HCT116 (cell line): ENCODE results near the gene FCN1. TPM values are rescaled to one million over a fixed set of nuclear protein-coding genes. Genes with fewer than 3 reads are reported as not detected.

ENCODE experiments used
- ATAC-seq: fragments of 200-7000 bp; cut with Tn5 transposase; 2 replicates; pipeline ENCODE4 v1.9.1; 2020; ENCODE audit warnings: mild to moderate bottlenecking, moderate library complexity
- BruUV-seq: library from RNA; stranded (reverse); fragments of 400-500 nt; replicated peaks from 2 replicates; lab custom pipeline; 2021; lab: Mats Ljungman, UMichigan
- CTCF ChIA-PET: fragments of 300-600 bp; sonication (Branson Sonifier 250); formaldehyde crosslinking; loops from one replicate; lab custom pipeline; 2021; ENCODE audit warnings: antibody characterized with exemption; lab: Charles Lee
- POLR2A ChIA-PET: fragments of 300-600, 350-600 bp; sonication (Branson Sonifier 250); formaldehyde crosslinking; loops from one replicate; lab custom pipeline; 2021; ENCODE audit warnings: antibody characterized with exemption; lab: Charles Lee
- RAD21 ChIA-PET, 2 experiments: fragments of 300-600 bp; sonication (Branson Sonifier 250); formaldehyde crosslinking; loops; one replicate each; lab custom pipeline; 2023; ENCODE audit warnings: low total read pairs in 2 of 2; ENCODE audit not compliant: uncharacterized antibody in 2 of 2, unreplicated experiment in 2 of 2, low non-redundant PET in 1 of 2; lab: Charles Lee
- DNase-seq: peaks from one replicate; pipeline ENCODE4 v3.0.0-alpha.2; 2010; ENCODE audit warnings: low read depth, low spot score
- H2AFZ ChIP-seq: fragments of 200-600 bp; shearing (Covaris generic), sonication (generic); 2 replicates; pipeline ENCODE4 v1.6.1; 2017; ENCODE audit warnings: low read depth, mixed run types, mixed read lengths, antibody characterized with exemption, low read length; ENCODE audit not compliant: poor library complexity, severe bottlenecking
- H3K27ac ChIP-seq: 2 replicates; pipeline ENCODE4 v1.5.1; 2012; ENCODE audit warnings: low read depth, low read length
- H3K27me3 ChIP-seq: fragments of 200-600 bp; sonication (generic); 2 replicates; pipeline ENCODE4 v1.6.1; 2016; ENCODE audit warnings: mixed run types, low read length, mixed read lengths; ENCODE audit not compliant: insufficient read depth
- H3K36me3 ChIP-seq, 2 experiments: fragments of 200-500 bp in 1 of 2; fragments of 200-600 bp in 1 of 2; sonication (Bioruptor generic) in 1 of 2; sonication (generic) in 1 of 2; 2 replicates each; pipeline versions ENCODE4 v1.5.1 to v1.6.1; 2014 to 2016; ENCODE audit warnings: low read length in 2 of 2, inconsistent platforms in 1 of 2, mixed read lengths in 1 of 2, mixed run types in 1 of 2; ENCODE audit not compliant: insufficient read depth in 2 of 2, control insufficient read depth in 1 of 2
- H3K4me1 ChIP-seq, 2 experiments: fragments of 200-600 bp in 1 of 2; sonication (generic) in 1 of 2; 2 replicates each; pipeline versions ENCODE4 v1.5.1 to v1.6.1; 2012 to 2017; ENCODE audit warnings: low read length in 2 of 2, inconsistent platforms in 1 of 2, mild to moderate bottlenecking in 1 of 2, mixed read lengths in 1 of 2, mixed run types in 1 of 2, moderate library complexity in 1 of 2; ENCODE audit not compliant: insufficient read depth in 2 of 2, control insufficient read depth in 1 of 2
- H3K4me2 ChIP-seq: fragments of 200-600 bp; sonication (generic); 2 replicates; pipeline ENCODE4 v1.6.1; 2017; ENCODE audit warnings: mixed run types, low read length, mixed read lengths
- H3K4me3 ChIP-seq, 2 experiments: fragments of 200-600 bp in 1 of 2; sonication (generic) in 1 of 2; replicated peaks in 1 of 2; 2 replicates each; pipeline ENCODE4 v1.5.1; 2011 to 2016; ENCODE audit warnings: low read length in 2 of 2, control low read depth in 1 of 2, low read depth in 1 of 2, mild to moderate bottlenecking in 1 of 2, mixed read lengths in 1 of 2, mixed run types in 1 of 2
- H3K79me2 ChIP-seq: fragments of 200-600 bp; sonication (generic); 2 replicates; pipeline ENCODE4 v1.6.1; 2017; ENCODE audit warnings: mild to moderate bottlenecking, mixed run types, low read length, moderate library complexity, mixed read lengths; ENCODE audit not compliant: insufficient read depth
- H3K9ac ChIP-seq: fragments of 200-600 bp; sonication (generic); 2 replicates; pipeline ENCODE4 v1.6.1; 2016; ENCODE audit warnings: low read length, mixed read lengths
- H3K9me2 ChIP-seq: fragments of 200-600 bp; sonication (generic), shearing (Covaris generic); 2 replicates; pipeline ENCODE4 v1.6.1; 2017; ENCODE audit warnings: mixed run types, mild to moderate bottlenecking, moderate library complexity; ENCODE audit not compliant: insufficient read depth
- H3K9me3 ChIP-seq, 2 experiments: fragments of 200-500 bp in 1 of 2; fragments of 200-600 bp in 1 of 2; sonication (Bioruptor generic) in 1 of 2; sonication (generic) in 1 of 2; 2 replicates each; pipeline ENCODE4 v1.6.1; 2014 to 2017; ENCODE audit warnings: low read length in 2 of 2, mixed read lengths in 2 of 2, inconsistent platforms in 1 of 2, low read depth in 1 of 2, mild to moderate bottlenecking in 1 of 2, mixed run types in 1 of 2, moderate library complexity in 1 of 2; ENCODE audit not compliant: control insufficient read depth in 1 of 2, insufficient read depth in 1 of 2
- H4K20me1 ChIP-seq: fragments of 200-600 bp; sonication (generic), shearing (Covaris generic); 2 replicates; pipeline ENCODE4 v1.6.1; 2017; ENCODE audit warnings: mixed run types, mild to moderate bottlenecking, moderate library complexity; ENCODE audit not compliant: insufficient read depth
- CBX3 ChIP-seq: IDR thresholded peaks from 2 replicates; pipeline ENCODE4 v1.6.1; 2012; ENCODE audit warnings: low read depth
- EGR1 ChIP-seq: IDR thresholded peaks from 2 replicates; pipeline ENCODE4 v1.6.1; 2012; ENCODE audit warnings: low read depth
- ELF1 ChIP-seq: IDR thresholded peaks from 2 replicates; pipeline ENCODE4 v1.6.1; 2012; ENCODE audit warnings: low read depth, borderline replicate concordance
- POLR2AphosphoS5 ChIP-seq: IDR thresholded peaks from 2 replicates; pipeline ENCODE4 v1.6.1; 2011; ENCODE audit warnings: mild to moderate bottlenecking, low read depth, low read length, moderate library complexity
- SIN3A ChIP-seq: IDR thresholded peaks from 2 replicates; pipeline ENCODE4 v1.6.1; 2012; ENCODE audit warnings: low read depth
- SRF ChIP-seq: IDR thresholded peaks from 2 replicates; pipeline ENCODE4 v1.6.1; 2012; ENCODE audit warnings: low read depth
- YY1 ChIP-seq: IDR thresholded peaks from 2 replicates; pipeline ENCODE4 v1.6.1; 2011; ENCODE audit warnings: low read length, low read depth, moderate library complexity, mild to moderate bottlenecking; ENCODE audit not compliant: insufficient replicate concordance; ENCODE audit errors: extremely low read depth
- ZFX ChIP-seq: fragments of 450-650 bp; IDR thresholded peaks from 2 replicates; pipeline ENCODE4 v1.6.1; 2017
- ZNF274 ChIP-seq: fragments of 200-500 bp; sonication (Bioruptor generic); IDR thresholded peaks from 2 replicates; pipeline ENCODE4 v1.6.1; 2014; ENCODE audit warnings: mild to moderate bottlenecking, low read depth, low read length, inconsistent platforms
- intact Hi-C: fragments of 100-400 bp; cut with micrococcal nuclease; formaldehyde crosslinking; loops from 2 replicates; pipeline ENCODE4 v1.10.0; 2022
- total RNA-seq: library from RNA; stranded (reverse); gene quantifications from one replicate; pipeline ENCODE4 v1.2.1, GENCODE V29; 2021; ENCODE audit not compliant: unreplicated experiment
- TF ChIP-seq, protein P1 (sequence below), 3 experiments: fragments of 200-600 bp in 1 of 3; sonication (generic) in 1 of 3; IDR thresholded peaks in 2 of 3; conservative IDR thresholded peaks in 1 of 3; 2 replicates each; pipeline ENCODE4 v1.5.1; 2012 to 2017; ENCODE audit warnings: low read depth in 2 of 3, low read length in 2 of 3, antibody characterized with exemption in 1 of 3, borderline replicate concordance in 1 of 3, control low read depth in 1 of 3, mild to moderate bottlenecking in 1 of 3, mixed read lengths in 1 of 3, mixed run types in 1 of 3, moderate library complexity in 1 of 3; ENCODE audit not compliant: insufficient read depth in 1 of 3
- TF ChIP-seq, protein P2 (sequence below): IDR thresholded peaks from 2 replicates; pipeline ENCODE4 v1.6.1; 2012

FCN1 gene
- total RNA-seq, 1 experiment from 2014 or later = not detected

DNA sequence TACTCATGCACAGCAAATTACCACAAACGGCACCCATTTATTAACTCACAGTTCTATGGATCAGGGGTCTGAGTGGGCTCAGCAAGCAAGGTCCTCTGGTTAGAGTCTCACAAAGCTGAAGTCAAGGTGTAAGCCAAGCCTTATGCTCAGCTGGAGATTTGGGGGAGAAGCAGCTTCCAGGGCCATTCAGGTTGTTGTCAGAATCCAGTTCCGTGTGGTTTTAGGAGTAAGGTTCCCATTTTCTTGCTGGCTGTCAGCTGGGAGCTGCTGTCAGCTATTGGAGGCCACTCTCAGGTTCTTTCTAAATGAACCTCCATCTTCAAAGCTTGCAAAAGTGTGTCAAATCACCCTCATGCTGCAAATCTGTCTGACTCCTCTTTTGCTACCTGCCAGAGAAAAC, 19.4 kb downstream of the FCN1 start:
- Histone ChIP-seq H3K9me2 (no peaks in the 10 kb centered on the region), H3K9ac (no peak overlapping the region), H2AFZ (no peak overlapping the region), H3K27ac (no peak overlapping the region), H3K4me3 (no peak overlapping the region), H3K4me2 (no peak overlapping the region), H3K79me2 (no peaks in the 10 kb centered on the region)
- no peak for DNase-seq
- POLR2A ChIA-PET = no interaction called here
- CTCF ChIA-PET = no interaction called here
- TF ChIP-seq YY1 = no peak
- no peak for TF ChIP-seq ZFX
- TF ChIP-seq ELF1 = no peak
- TF ChIP-seq, all 23 proteins: peak for 0
- no TSS peak for BruUV-seq
- no peaks in the 10 kb centered on the region for H3K27me3 ChIP-seq
- RAD21 ChIA-PET = no interaction called here
- H3K4me1 ChIP-seq = peaks cover 20 to 27% of the 10 kb centered on the region in 2 experiments
- intact Hi-C loops = no loop called here
- ATAC-seq = no peak
- no peaks in the 10 kb centered on the region for H4K20me1 ChIP-seq
- no peaks in the 10 kb centered on the region for H3K36me3 ChIP-seq
- no peaks in the 10 kb centered on the region; a peak in 1 of 4 replicates for H3K9me3 ChIP-seq

DNA sequence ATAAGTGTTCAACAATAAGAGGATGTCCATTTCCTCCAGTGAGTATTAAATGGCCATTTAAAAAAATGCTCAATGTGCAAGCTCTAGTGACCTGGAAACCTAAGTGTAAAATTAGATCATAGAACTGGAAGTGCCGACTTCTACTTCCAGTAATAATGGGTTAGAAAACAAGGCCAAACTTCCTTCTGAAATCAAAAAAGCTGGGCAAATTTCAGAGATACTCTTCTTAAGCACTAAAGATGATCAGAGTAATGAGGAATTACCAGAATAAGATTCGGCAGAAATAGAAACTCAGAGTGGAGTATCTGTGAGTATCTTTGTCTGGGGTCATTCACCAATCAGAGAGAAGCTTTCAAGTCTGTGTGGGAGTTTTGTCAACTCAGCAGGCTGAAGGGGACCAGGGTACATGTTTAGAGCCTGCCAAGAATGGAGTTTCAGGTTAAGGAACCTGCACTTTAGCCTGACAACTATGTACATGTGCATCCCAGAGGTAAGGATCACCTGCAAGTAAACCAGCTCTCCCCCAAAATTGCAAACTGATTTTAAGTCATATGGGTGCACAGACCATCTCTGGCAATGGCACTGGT, 20.0 kb downstream of the FCN1 start:
- no peak overlapping the region for H2AFZ ChIP-seq
- intact Hi-C loops = no loop called here
- BruUV-seq = no TSS peak
- DNase-seq (no peak), ATAC-seq (no peak)
- H3K79me2 ChIP-seq = no peaks in the 10 kb centered on the region
- no peaks in the 10 kb centered on the region for H3K9me2 ChIP-seq
- no peak overlapping the region for H3K4me2 ChIP-seq
- RAD21 ChIA-PET = no interaction called here
- H4K20me1 ChIP-seq = no peaks in the 10 kb centered on the region
- TF ChIP-seq EGR1 (no peak), SRF (no peak), POLR2AphosphoS5 (no peak), CBX3 (no peak), YY1 (no peak), SIN3A (no peak), ZFX (no peak), ZNF274 (no peak)
- TF ChIP-seq, protein P1, sequence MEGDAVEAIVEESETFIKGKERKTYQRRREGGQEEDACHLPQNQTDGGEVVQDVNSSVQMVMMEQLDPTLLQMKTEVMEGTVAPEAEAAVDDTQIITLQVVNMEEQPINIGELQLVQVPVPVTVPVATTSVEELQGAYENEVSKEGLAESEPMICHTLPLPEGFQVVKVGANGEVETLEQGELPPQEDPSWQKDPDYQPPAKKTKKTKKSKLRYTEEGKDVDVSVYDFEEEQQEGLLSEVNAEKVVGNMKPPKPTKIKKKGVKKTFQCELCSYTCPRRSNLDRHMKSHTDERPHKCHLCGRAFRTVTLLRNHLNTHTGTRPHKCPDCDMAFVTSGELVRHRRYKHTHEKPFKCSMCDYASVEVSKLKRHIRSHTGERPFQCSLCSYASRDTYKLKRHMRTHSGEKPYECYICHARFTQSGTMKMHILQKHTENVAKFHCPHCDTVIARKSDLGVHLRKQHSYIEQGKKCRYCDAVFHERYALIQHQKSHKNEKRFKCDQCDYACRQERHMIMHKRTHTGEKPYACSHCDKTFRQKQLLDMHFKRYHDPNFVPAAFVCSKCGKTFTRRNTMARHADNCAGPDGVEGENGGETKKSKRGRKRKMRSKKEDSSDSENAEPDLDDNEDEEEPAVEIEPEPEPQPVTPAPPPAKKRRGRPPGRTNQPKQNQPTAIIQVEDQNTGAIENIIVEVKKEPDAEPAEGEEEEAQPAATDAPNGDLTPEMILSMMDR (IDR thresholded peaks at IDR 0.05 in 2 of 3, conservative IDR thresholded peaks at IDR 0.05 in 1 of 3; ENCODE audit: borderline replicate concordance in 1 of 3, insufficient read depth in 1 of 3, low read depth in 2 of 3, low read length in 2 of 3) = no peak
- TF ChIP-seq, protein P2, sequence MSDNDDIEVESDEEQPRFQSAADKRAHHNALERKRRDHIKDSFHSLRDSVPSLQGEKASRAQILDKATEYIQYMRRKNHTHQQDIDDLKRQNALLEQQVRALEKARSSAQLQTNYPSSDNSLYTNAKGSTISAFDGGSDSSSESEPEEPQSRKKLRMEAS = no peak
- H3K36me3 ChIP-seq = no peaks in the 10 kb centered on the region
- no peak overlapping the region for H3K9ac ChIP-seq
- no peaks in the 10 kb centered on the region; a peak in 1 of 4 replicates for H3K9me3 ChIP-seq
- no peak overlapping the region for H3K4me3 ChIP-seq
- no peaks in the 10 kb centered on the region for H3K27me3 ChIP-seq
- POLR2A ChIA-PET = no interaction called here
- no peak overlapping the region for H3K27ac ChIP-seq
- peaks cover 20 to 27% of the 10 kb centered on the region in 2 experiments for H3K4me1 ChIP-seq
- CTCF ChIA-PET = no interaction called here
